ENCODE data around the gene APBB1IP.
"Not testable (repeated sequence)": the region's sequence is repeated elsewhere in the genome, so short reads cannot be mapped to it uniquely, and the experiment has no call there.

The APBB1IP gene

GRCh38 chr10:26566525-26567350 lies 128.6 kb downstream of the APBB1IP start:
- FAIRE-seq, result no peak

- no peak for FAIRE-seq
These were observed 129.2 kb downstream of the APBB1IP start for GRCh38 chr10:26567351-26567721.

GRCh38 chr10:26571655-26572054 lies 133.5 kb downstream of the APBB1IP start:
- FAIRE-seq, result no peak

- FAIRE-seq, result no peak
These were observed 135.5 kb downstream of the APBB1IP start for GRCh38 chr10:26573674-26574073.

GRCh38 chr10:26574783-26575182 lies 136.6 kb downstream of the APBB1IP start:
- FAIRE-seq, result peak; percentile 42

GRCh38 chr10:26578371-26578770 lies 140.2 kb downstream of the APBB1IP start:
- FAIRE-seq, result not testable (repeated sequence)

- no peak for FAIRE-seq
These were observed 141.3 kb downstream of the APBB1IP start for GRCh38 chr10:26579256-26580063.

GRCh38 chr10:26586211-26586610 lies 148.1 kb downstream of the APBB1IP start:
- no peak for FAIRE-seq

- no peak for FAIRE-seq
These were observed 150.5 kb downstream of the APBB1IP start for GRCh38 chr10:26588611-26589010.

GRCh38 chr10:26589813-26590212 lies 151.7 kb downstream of the APBB1IP start:
- not testable (repeated sequence) for FAIRE-seq

GRCh38 chr10:26593896-26594295 lies 155.8 kb downstream of the APBB1IP start:
- no peak for FAIRE-seq

- FAIRE-seq, result peak; percentile 78
These were observed 165.1 kb downstream of the APBB1IP start for GRCh38 chr10:26603283-26603682.

- not testable (repeated sequence) for FAIRE-seq
These were observed 166.4 kb downstream of the APBB1IP start for GRCh38 chr10:26604320-26605093.

- peak; percentile 98 for FAIRE-seq
These were observed 168.3 kb downstream of the APBB1IP start for GRCh38 chr10:26606389-26606877.

GRCh38 chr10:26612151-26612915 lies 174.2 kb downstream of the APBB1IP start:
- FAIRE-seq, result no peak

Measured in G401.6 (cell line).